HepG2 (cell line): ENCODE measurements around the gene RCCD1. TPM values are rescaled to one million over a fixed set of nuclear protein-coding genes. Genes with fewer than 3 reads are reported as not detected.

Experiments
- CCAR2 ChIP-seq: fragments of 200-400 bp; formaldehyde crosslinking; optimal IDR thresholded peaks from 2 replicates; pipeline ENCODE3; 2018; ENCODE audit warnings: low read depth, mild to moderate bottlenecking, low read length, moderate library complexity
- CSRNP2 ChIP-seq: sonication (generic); formaldehyde crosslinking; conservative IDR thresholded peaks from 2 replicates; pipeline ENCODE4 v1.8.0; 2022; ENCODE audit warnings: low read depth, missing genetic modification reagents
- DZIP1 ChIP-seq: sonication (generic); formaldehyde crosslinking; IDR thresholded peaks from 2 replicates; pipeline ENCODE4 v1.5.0; 2020; ENCODE audit warnings: mild to moderate bottlenecking, missing genetic modification reagents
- E2F1 ChIP-seq: sonication (generic); formaldehyde crosslinking; IDR thresholded peaks from 2 replicates; pipeline ENCODE4 v1.5.0; 2020; ENCODE audit warnings: missing genetic modification reagents
- GABPA ChIP-seq, 2 experiments: IDR thresholded peaks; 2 replicates each; pipeline ENCODE4 v1.6.1; 2011 to 2016; ENCODE audit warnings: low read depth in 2 of 2, low read length in 1 of 2, missing biosample characterization in 1 of 2, missing genetic modification characterization in 1 of 2
- GPN1 ChIP-seq: sonication (generic); formaldehyde crosslinking; IDR thresholded peaks from 2 replicates; pipeline ENCODE4 v1.5.1; 2020; ENCODE audit warnings: missing genetic modification reagents, borderline replicate concordance
- HOXA3 ChIP-seq: sonication (generic); formaldehyde crosslinking; IDR thresholded peaks from 2 replicates; pipeline ENCODE4 v1.5.0; 2020; ENCODE audit warnings: missing genetic modification reagents
- JUN ChIP-seq: sonication (generic); formaldehyde crosslinking; IDR thresholded peaks from 2 replicates; pipeline ENCODE4 v1.4.0; 2020; ENCODE audit warnings: mild to moderate bottlenecking, missing genetic modification reagents
- KDM1A ChIP-seq: IDR thresholded peaks from 2 replicates; pipeline ENCODE4 v1.6.1; 2016; ENCODE audit warnings: missing compliant biosample characterization
- MED13 ChIP-seq: sonication (generic); formaldehyde crosslinking; IDR thresholded peaks from 2 replicates; pipeline ENCODE4 v1.5.0; 2020; ENCODE audit warnings: missing genetic modification reagents
- MTA1 ChIP-seq: sonication (generic); formaldehyde crosslinking; IDR thresholded peaks from 2 replicates; pipeline ENCODE4 v1.4.0; 2020; ENCODE audit warnings: missing genetic modification reagents, mild to moderate bottlenecking, borderline replicate concordance
- NFKBIZ ChIP-seq: IDR thresholded peaks from 2 replicates; pipeline ENCODE4 v1.6.1; 2018; ENCODE audit warnings: missing genetic modification reagents, missing compliant biosample characterization
- NPAS2 ChIP-seq: sonication (generic); formaldehyde crosslinking; IDR thresholded peaks from 2 replicates; pipeline ENCODE4 v1.8.0; 2022; ENCODE audit warnings: mild to moderate bottlenecking, missing genetic modification reagents, borderline replicate concordance
- SOX13 ChIP-seq, 3 experiments: fragments of 450-650 bp in 1 of 3; sonication (generic) in 1 of 3; formaldehyde crosslinking in 1 of 3; IDR thresholded peaks in 2 of 3; conservative IDR thresholded peaks in 1 of 3; 2 replicates each; pipeline versions ENCODE4 v1.5.0 to v1.6.1; 2016 to 2020; ENCODE audit warnings: antibody characterized with exemption in 1 of 3, mild to moderate bottlenecking in 1 of 3, missing compliant biosample characterization in 1 of 3, missing genetic modification reagents in 1 of 3, moderate library complexity in 1 of 3
- ZBTB7A ChIP-seq: sonication (generic); formaldehyde crosslinking; IDR thresholded peaks from 2 replicates; pipeline ENCODE4 v1.8.0; 2022; ENCODE audit warnings: mild to moderate bottlenecking, missing genetic modification reagents
- ZFYVE20 ChIP-seq: sonication (generic); formaldehyde crosslinking; IDR thresholded peaks from 2 replicates; pipeline ENCODE4 v1.8.0; 2023; ENCODE audit warnings: low read depth, mild to moderate bottlenecking, moderate library complexity, missing genetic modification reagents, borderline replicate concordance
- ZSCAN31 ChIP-seq: sonication (generic); formaldehyde crosslinking; IDR thresholded peaks from 2 replicates; pipeline ENCODE4 v1.5.0; 2020; ENCODE audit warnings: low read depth, mild to moderate bottlenecking, missing genetic modification reagents
- polyA plus RNA-seq, 8 experiments: library from polyadenylated mRNA; depleted of rRNA in 3 of 8; stranded (reverse) in 7 of 8; unstranded in 1 of 8; fragments of >200 nt; fragmentation: Illumina TruSeq in 4 of 8; extraction: Trizol in 4 of 8; gene quantifications; 2 replicates each; pipeline versions ENCODE4 v1.2.1 to v1.2.3, GENCODE V29; 2011 to 2016; ENCODE audit warnings: low read depth in 4 of 8, missing spikeins in 1 of 8, mixed read lengths in 1 of 8; ENCODE audit not compliant: insufficient read depth in 1 of 8
- total RNA-seq, 5 experiments: library from RNA; depleted of rRNA; stranded (reverse); fragments of >200 nt; fragmentation: Illumina TruSeq; extraction: Trizol; gene quantifications; 2 replicates each; pipeline ENCODE4 v1.2.3, GENCODE V29; 2016; ENCODE audit warnings: low read depth in 1 of 5
- TF ChIP-seq, protein P1 (sequence below): sonication (generic); formaldehyde crosslinking; IDR thresholded peaks from 2 replicates; pipeline ENCODE4 v1.4.0; 2020; ENCODE audit warnings: missing genetic modification reagents
- TF ChIP-seq, protein P2 (sequence below): sonication (generic); formaldehyde crosslinking; IDR thresholded peaks from 2 replicates; pipeline ENCODE4 v1.4.0; 2020; ENCODE audit warnings: missing genetic modification reagents

RCCD1 gene
- total and polyA plus RNA-seq, 2 of the 13 experiments (the other 11 are each of a cell fraction or from before 2014, with no cell fraction given): 14.1 to 15.1 TPM

GRCh38 chr15:90994417-90995311, 40.0 kb downstream of the RCCD1 start, which contains the start of gene PRC1 (continued):
- TF ChIP-seq E2F1 (peak; percentile 96), HOXA3 (CRISPR knock-in tag) (peak; percentile 97), ZFYVE20 (CRISPR knock-in tag) (no peak), NFKBIZ (CRISPR knock-in tag) (no peak), CSRNP2 (CRISPR knock-in tag) (no peak), KDM1A (no peak), ZBTB7A (CRISPR knock-in tag) (no peak), MED13 (CRISPR knock-in tag) (no peak; the same call in 1 of the 2 replicates), CCAR2 (no peak), NPAS2 (CRISPR knock-in tag) (no peak), ZSCAN31 (CRISPR knock-in tag) (peak; percentile 73; the same call in 1 of the 2 replicates), DZIP1 (CRISPR knock-in tag) (no peak; the same call in 1 of the 2 replicates), MTA1 (CRISPR knock-in tag) (peak; percentile 66; the same call in 1 of the 2 replicates), JUN (CRISPR knock-in tag) (peak; percentile 91), SOX13 (IDR thresholded peaks at IDR 0.05) (no peak), SOX13 (CRISPR knock-in tag; conservative IDR thresholded peaks at IDR 0.05 in 1 of 2, IDR thresholded peaks at IDR 0.05 in 1 of 2) (peak in 1 of 2 experiments; percentile 52; a peak in 1 of 4 replicates), GPN1 (CRISPR knock-in tag) (no peak), GABPA (IDR thresholded peaks at IDR 0.05; ENCODE audit: low read depth, low read length) (no peak), GABPA (CRISPR knock-in tag; IDR thresholded peaks at IDR 0.05; ENCODE audit: low read depth) (peak; percentile 61)
- TF ChIP-seq, protein P1, sequence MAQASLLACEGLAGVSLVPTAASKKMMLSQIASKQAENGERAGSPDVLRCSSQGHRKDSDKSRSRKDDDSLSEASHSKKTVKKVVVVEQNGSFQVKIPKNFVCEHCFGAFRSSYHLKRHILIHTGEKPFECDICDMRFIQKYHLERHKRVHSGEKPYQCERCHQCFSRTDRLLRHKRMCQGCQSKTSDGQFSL (CRISPR knock-in tag): no peak
- TF ChIP-seq, protein P2, sequence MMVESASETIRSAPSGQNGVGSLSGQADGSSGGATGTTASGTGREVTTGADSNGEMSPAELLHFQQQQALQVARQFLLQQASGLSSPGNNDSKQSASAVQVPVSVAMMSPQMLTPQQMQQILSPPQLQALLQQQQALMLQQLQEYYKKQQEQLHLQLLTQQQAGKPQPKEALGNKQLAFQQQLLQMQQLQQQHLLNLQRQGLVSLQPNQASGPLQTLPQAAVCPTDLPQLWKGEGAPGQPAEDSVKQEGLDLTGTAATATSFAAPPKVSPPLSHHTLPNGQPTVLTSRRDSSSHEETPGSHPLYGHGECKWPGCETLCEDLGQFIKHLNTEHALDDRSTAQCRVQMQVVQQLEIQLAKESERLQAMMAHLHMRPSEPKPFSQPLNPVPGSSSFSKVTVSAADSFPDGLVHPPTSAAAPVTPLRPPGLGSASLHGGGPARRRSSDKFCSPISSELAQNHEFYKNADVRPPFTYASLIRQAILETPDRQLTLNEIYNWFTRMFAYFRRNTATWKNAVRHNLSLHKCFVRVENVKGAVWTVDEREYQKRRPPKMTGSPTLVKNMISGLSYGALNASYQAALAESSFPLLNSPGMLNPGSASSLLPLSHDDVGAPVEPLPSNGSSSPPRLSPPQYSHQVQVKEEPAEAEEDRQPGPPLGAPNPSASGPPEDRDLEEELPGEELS (CRISPR knock-in tag): 0 out of 2 replicates have a peak, but pooled peaks have one; percentile 18
